Mesothelial cell of epicardium (in vitro differentiated cells): ENCODE data around the gene BMF. TPM values are rescaled to one million over a fixed set of nuclear protein-coding genes. Genes with fewer than 3 reads are reported as not detected.
A peak's percentile ranks its signal among the peaks of the same experiment; 100 is the strongest.

ENCODE experiments used
- DNase-seq, 2 experiments: peaks; one replicate each; pipeline ENCODE4 v3.0.0; 2021; ENCODE audit warnings: low spot score in 2 of 2; ENCODE audit not compliant: unreplicated experiment in 2 of 2
- H3K27ac Mint-ChIP-seq: 2 replicates; pipeline ENCODE4 v1.8.0; 2021; ENCODE audit warnings: mixed read lengths
- H3K27me3 Mint-ChIP-seq: 2 replicates; pipeline ENCODE4 v1.8.0; 2021; ENCODE audit warnings: low read depth, mixed read lengths
- H3K36me3 Mint-ChIP-seq: 2 replicates; pipeline ENCODE4 v1.8.0; 2021; ENCODE audit warnings: mixed read lengths
- H3K4me1 Mint-ChIP-seq: 2 replicates; pipeline ENCODE4 v1.8.0; 2021; ENCODE audit warnings: mixed read lengths
- H3K4me3 Mint-ChIP-seq: 2 replicates; pipeline ENCODE4 v1.8.0; 2021; ENCODE audit warnings: mild to moderate bottlenecking, moderate library complexity, mixed read lengths
- H3K9me3 Mint-ChIP-seq: 2 replicates; pipeline ENCODE4 v1.8.0; 2021; ENCODE audit warnings: mixed read lengths
- CTCF ChIP-seq: fragments of 200-600 bp; sonication (generic); IDR thresholded peaks from one replicate; pipeline ENCODE4 v1.5.0; 2021; ENCODE audit warnings: antibody characterized with exemption; ENCODE audit not compliant: unreplicated experiment
- total RNA-seq: library from RNA; stranded (reverse); gene quantifications from 3 replicates; pipeline ENCODE4 v1.2.1, GENCODE V29; 2021

The BMF gene
- total RNA-seq, 1 donor from 2014 or later: 97.0 TPM

GRCh38 chr15:40050788-40051470, 57.8 kb downstream of the BMF start:
- peak overlapping the region; percentile 1 for H3K27ac Mint-ChIP-seq
- no peak for DNase-seq
- H3K9me3 Mint-ChIP-seq: no peaks in the 10 kb centered on the region
- no peaks in the 10 kb centered on the region for H3K36me3 Mint-ChIP-seq
- no peaks in the 10 kb centered on the region for H3K27me3 Mint-ChIP-seq
- no peak overlapping the region for H3K4me3 Mint-ChIP-seq
- no peak for TF ChIP-seq CTCF
- H3K4me1 Mint-ChIP-seq: peaks cover 54% of the 10 kb centered on the region

GRCh38 chr15:40048926-40049475, 59.7 kb downstream of the BMF start:
- Mint-ChIP-seq H3K27ac (peak overlapping the region; percentile 68), H3K9me3 (no peaks in the 10 kb centered on the region), H3K36me3 (no peaks in the 10 kb centered on the region), H3K27me3 (no peaks in the 10 kb centered on the region), H3K4me1 (peaks cover 55% of the 10 kb centered on the region), H3K4me3 (no peak overlapping the region)
- DNase-seq: no peak
- TF ChIP-seq CTCF: no peak

GRCh38 chr15:40048211-40048792, 60.4 kb downstream of the BMF start:
- H3K27ac Mint-ChIP-seq: peak overlapping the region; percentile 62
- H3K4me1 Mint-ChIP-seq: peaks cover 49% of the 10 kb centered on the region
- no peak for DNase-seq
- no peaks in the 10 kb centered on the region for H3K9me3 Mint-ChIP-seq
- no peak for TF ChIP-seq CTCF
- no peaks in the 10 kb centered on the region for H3K36me3 Mint-ChIP-seq
- no peak overlapping the region for H3K4me3 Mint-ChIP-seq
- H3K27me3 Mint-ChIP-seq: no peaks in the 10 kb centered on the region

DNA sequence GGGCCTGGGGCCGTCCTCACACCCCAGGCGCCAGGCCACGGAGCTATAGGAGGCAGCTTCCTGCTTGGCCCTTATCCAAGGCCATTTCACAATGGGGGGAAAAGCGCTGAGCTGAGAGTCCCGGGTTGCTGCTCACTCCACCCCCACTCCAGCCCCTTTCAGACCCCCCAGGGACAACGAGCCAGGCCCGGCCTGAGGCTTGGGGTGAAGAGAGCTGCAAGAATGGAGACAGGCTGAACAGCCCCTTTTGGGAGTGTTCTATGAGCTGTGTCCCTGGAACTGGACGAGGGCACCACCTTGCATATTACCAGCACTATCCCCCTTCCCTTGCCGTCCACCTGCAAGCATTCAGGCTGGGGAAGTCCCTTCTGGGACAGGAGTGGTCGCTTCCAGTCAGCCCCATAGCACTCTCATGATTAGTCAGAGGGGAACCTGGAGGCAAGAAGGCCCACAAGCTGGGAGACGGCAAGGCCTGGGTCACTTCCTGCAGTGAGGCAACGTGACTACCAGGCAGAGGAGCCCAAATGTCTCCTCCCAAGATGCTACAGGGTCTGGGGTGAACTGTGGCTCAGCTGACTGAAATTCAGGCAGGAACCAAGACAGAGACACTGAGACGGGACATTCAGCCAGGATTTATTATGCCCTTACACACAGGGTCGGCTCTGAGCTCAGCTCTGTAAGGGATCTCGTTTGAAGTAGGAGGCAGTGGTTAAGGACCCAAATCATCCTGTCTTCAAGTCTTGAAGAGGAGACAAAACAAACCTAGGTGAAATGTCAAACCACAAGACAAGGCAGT, 61.1 kb downstream of the BMF start:
- TF ChIP-seq CTCF: no peak
- Mint-ChIP-seq H3K27ac (peak overlapping the region; percentile 62), H3K9me3 (no peaks in the 10 kb centered on the region), H3K4me1 (peaks cover 45% of the 10 kb centered on the region), H3K27me3 (no peaks in the 10 kb centered on the region), H3K36me3 (no peaks in the 10 kb centered on the region), H3K4me3 (no peak overlapping the region)
- no peak for DNase-seq

- Mint-ChIP-seq H3K27me3 (no peaks in the 10 kb centered on the region), H3K9me3 (no peaks in the 10 kb centered on the region), H3K4me1 (peaks cover 45% of the 10 kb centered on the region), H3K4me3 (no peak overlapping the region), H3K27ac (peak overlapping the region; percentile 62), H3K36me3 (no peaks in the 10 kb centered on the region)
- TF ChIP-seq CTCF: no peak
- DNase-seq: no peak
Measured at GRCh38 chr15:40046721-40047414, 61.8 kb downstream of the BMF start.
